CD4-positive, alpha-beta T cell (primary cell): ENCODE results near the gene PDXK. TPM values are rescaled to one million over a fixed set of nuclear protein-coding genes. Genes with fewer than 3 reads are reported as not detected.

ENCODE experiments used
- ATAC-seq: fragments of 200-7000 bp; cut with Tn5 transposase; one replicate; pipeline ENCODE4 v1.10.0; 2022; ENCODE audit warnings: mild to moderate bottlenecking; ENCODE audit not compliant: poor library complexity
- CTCF ChIA-PET: fragments of 350-600 bp; sonication (Branson Sonifier 250); formaldehyde crosslinking; loops from one replicate; lab custom pipeline; 2021; ENCODE audit warnings: antibody characterized with exemption, inconsistent platforms; lab: Charles Lee
- POLR2A ChIA-PET: fragments of 350-600 bp; sonication (Branson Sonifier 250); formaldehyde crosslinking; loops from one replicate; lab custom pipeline; 2021; ENCODE audit warnings: antibody characterized with exemption, inconsistent platforms; lab: Charles Lee
- DNase-seq, 14 experiments: peaks; one replicate each; pipeline ENCODE4 v3.0.0-alpha.2; 2013 to 2020; ENCODE audit warnings: mixed read lengths in 2 of 14
- H3K27ac ChIP-seq, 2 donors: one replicate each; pipeline versions ENCODE4 v1.5.1 to v1.7.0; 2013; ENCODE audit warnings: low read length in 2 of 2, low read depth in 1 of 2, mild to moderate bottlenecking in 1 of 2
- H3K27me3 ChIP-seq, 2 experiments: 1 replicate in 1 of 2; 2 replicates in 1 of 2; pipeline versions ENCODE4 v1.6.1 to v1.7.0; 2013; ENCODE audit warnings: low read length in 2 of 2, control low read depth in 1 of 2, mild to moderate bottlenecking in 1 of 2, moderate library complexity in 1 of 2; ENCODE audit not compliant: insufficient read depth in 2 of 2, control insufficient read depth in 1 of 2
- H3K36me3 ChIP-seq: one replicate; pipeline ENCODE4 v1.6.1; 2013; ENCODE audit warnings: low read length, control low read depth; ENCODE audit not compliant: insufficient read depth
- H3K4me1 ChIP-seq: one replicate; pipeline ENCODE4 v1.6.1; 2013; ENCODE audit warnings: low read length, control low read depth; ENCODE audit not compliant: insufficient read depth
- H3K4me3 ChIP-seq: one replicate; pipeline ENCODE4 v1.5.1; 2013; ENCODE audit warnings: mild to moderate bottlenecking, low read length, moderate library complexity
- H3K9me3 ChIP-seq, 2 experiments: 1 replicate in 1 of 2; 2 replicates in 1 of 2; pipeline versions ENCODE4 v1.6.1 to v1.7.0; 2013; ENCODE audit warnings: low read length in 2 of 2, mild to moderate bottlenecking in 2 of 2, control low read depth in 1 of 2, moderate library complexity in 1 of 2; ENCODE audit not compliant: control insufficient read depth in 1 of 2, insufficient read depth in 1 of 2
- H3K27ac Mint-ChIP-seq: one replicate; pipeline ENCODE4 v1.8.0; 2020; ENCODE audit warnings: mixed read lengths
- H3K27me3 Mint-ChIP-seq: one replicate; pipeline ENCODE4 v1.8.0; 2021; ENCODE audit warnings: mixed read lengths
- H3K36me3 Mint-ChIP-seq: one replicate; pipeline ENCODE4 v1.8.0; 2021; ENCODE audit warnings: low read depth, mixed read lengths
- H3K4me1 Mint-ChIP-seq: one replicate; pipeline ENCODE4 v1.8.0; 2021; ENCODE audit warnings: low read depth, mixed read lengths
- H3K4me3 Mint-ChIP-seq: one replicate; pipeline ENCODE4 v1.8.0; 2020; ENCODE audit warnings: mild to moderate bottlenecking, mixed read lengths
- H3K9me3 Mint-ChIP-seq: one replicate; pipeline ENCODE4 v1.8.0; 2020; ENCODE audit warnings: mixed read lengths
- intact Hi-C, 2 experiments: fragments of 100-400 bp; cut with DNase I in 1 of 2; cut with micrococcal nuclease in 1 of 2; formaldehyde crosslinking; loops; one replicate each; pipeline versions ENCODE4 v1.15.1 to v1.9.0; 2023 to 2025; cut with DNase I, micrococcal nuclease
- total RNA-seq, 174 experiments: library from RNA in 2 of 174; stranded (reverse) in 2 of 174; gene quantifications; one replicate each; pipeline ENCODE4 v1.2.3 and lab custom pipeline; 2021 to 2026
- TF ChIP-seq, protein P1 (sequence below): fragments of 200-600 bp; IDR thresholded peaks from one replicate; pipeline ENCODE4 v1.8.0; 2022; ENCODE audit warnings: antibody characterized with exemption, mild to moderate bottlenecking

Gene PDXK
- total RNA-seq, 2 experiments from 2014 or later, result 74.8 to 77.0 TPM

DNA sequence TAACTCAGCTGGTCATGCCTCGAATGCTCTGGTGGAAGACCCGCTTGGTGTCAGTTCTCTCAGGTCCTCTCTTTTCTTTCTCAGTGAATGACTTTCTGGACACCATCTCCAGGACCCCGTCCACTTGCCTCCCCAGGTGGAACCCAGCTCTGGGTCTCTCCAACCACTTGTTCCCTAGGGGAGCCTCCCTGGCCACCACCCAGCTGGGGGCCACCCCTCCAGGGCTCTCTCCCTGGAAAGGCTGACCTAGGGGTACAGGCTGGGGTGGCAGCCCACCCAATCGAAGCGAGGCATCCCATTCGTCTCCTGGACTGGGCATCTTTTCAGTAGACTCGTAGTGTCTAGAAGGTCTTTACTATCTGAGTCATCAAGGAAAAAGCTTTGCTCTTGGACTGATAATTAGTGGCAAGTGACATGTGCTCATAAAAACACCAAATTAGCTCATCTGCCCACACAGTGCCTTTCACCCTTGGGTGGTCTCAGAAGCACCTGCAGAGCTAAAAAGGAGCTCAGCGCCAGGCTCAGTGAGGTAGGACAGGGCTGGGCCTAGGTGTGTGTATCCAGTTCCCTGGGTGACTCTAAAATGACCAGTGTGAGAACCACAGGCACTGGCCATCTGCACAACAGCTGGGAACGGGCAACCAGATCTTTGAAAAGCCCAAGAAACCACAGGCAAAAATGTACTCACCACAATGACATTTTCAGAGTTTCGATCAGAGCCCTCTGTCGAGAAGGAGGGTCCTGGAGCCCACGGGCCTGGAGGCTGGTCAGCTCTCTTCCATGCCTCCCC is 2.4 kb upstream of the PDXK start:
- ATAC-seq (no peak), DNase-seq (no peak)
- Mint-ChIP-seq H3K4me1 (peaks cover 17% of the 10 kb centered on the region), H3K36me3 (peaks cover 3% of the 10 kb centered on the region), H3K9me3 (no peaks in the 10 kb centered on the region), H3K4me3 (peak overlapping the region; percentile 74), H3K27me3 (no peaks in the 10 kb centered on the region), H3K27ac (no peak overlapping the region)
- Histone ChIP-seq H3K9me3 (no peaks in the 10 kb centered on the region), H3K4me1 (peaks cover 28% of the 10 kb centered on the region), H3K27me3 (no peaks in the 10 kb centered on the region), H3K36me3 (no peaks in the 10 kb centered on the region), H3K4me3 (no peak overlapping the region), H3K27ac (no peak overlapping the region)
- intact Hi-C loops, result no loop called here
- ChIA-PET POLR2A (interaction anchor here (0.5 kb wide), 1 partner anchor 742 kb away, joined by 3 read pairs; the partner anchor contains the start of gene PKNOX1), CTCF (no interaction called here)
- TF ChIP-seq, protein P1, sequence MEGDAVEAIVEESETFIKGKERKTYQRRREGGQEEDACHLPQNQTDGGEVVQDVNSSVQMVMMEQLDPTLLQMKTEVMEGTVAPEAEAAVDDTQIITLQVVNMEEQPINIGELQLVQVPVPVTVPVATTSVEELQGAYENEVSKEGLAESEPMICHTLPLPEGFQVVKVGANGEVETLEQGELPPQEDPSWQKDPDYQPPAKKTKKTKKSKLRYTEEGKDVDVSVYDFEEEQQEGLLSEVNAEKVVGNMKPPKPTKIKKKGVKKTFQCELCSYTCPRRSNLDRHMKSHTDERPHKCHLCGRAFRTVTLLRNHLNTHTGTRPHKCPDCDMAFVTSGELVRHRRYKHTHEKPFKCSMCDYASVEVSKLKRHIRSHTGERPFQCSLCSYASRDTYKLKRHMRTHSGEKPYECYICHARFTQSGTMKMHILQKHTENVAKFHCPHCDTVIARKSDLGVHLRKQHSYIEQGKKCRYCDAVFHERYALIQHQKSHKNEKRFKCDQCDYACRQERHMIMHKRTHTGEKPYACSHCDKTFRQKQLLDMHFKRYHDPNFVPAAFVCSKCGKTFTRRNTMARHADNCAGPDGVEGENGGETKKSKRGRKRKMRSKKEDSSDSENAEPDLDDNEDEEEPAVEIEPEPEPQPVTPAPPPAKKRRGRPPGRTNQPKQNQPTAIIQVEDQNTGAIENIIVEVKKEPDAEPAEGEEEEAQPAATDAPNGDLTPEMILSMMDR, result no peak

DNA sequence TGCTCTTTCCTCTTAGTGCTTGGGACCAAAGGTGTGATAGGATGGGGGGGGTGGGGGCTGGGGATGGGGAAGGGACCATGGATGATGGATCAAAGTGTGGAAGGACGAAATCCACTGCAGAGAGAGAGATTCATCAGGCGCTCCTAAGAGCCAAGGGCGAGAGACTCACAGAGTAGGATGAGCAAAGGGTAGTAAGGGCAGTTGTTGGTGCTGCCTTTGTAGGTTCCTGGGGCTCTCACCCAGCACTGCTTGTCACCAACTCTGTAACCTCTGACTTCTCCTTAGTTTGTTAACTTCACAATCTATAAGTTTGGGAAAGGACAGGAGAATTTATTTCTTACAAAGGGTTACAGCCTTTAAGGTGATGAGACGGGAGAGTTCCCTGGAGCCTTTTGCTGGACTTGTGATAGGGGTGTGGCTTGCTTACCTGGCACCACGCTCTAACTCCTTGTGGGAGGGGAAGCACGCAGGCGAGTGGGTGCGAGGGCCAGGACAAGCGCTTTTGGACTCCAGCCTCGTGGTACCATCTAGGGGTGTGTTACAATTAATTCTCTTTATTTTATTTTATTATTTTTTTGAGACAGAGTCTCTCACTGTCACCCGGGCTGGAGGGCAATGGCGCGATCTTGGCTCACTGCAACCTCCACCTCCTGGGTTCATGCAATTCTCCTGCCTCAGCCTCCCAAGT is 1.6 kb upstream of the PDXK start:
- CTCF ChIA-PET, result no interaction called here
- ATAC-seq, result no peak
- peaks cover 3% of the 10 kb centered on the region for H3K36me3 Mint-ChIP-seq
- DNase-seq, result no peak
- H3K27ac Mint-ChIP-seq, result peak overlapping the region; percentile 86
- peaks cover 24% of the 10 kb centered on the region for H3K4me1 Mint-ChIP-seq
- H3K4me3 Mint-ChIP-seq, result peak overlapping the region; percentile 94
- peaks cover 35% of the 10 kb centered on the region for H3K4me1 ChIP-seq
- H3K27ac ChIP-seq, result no peak overlapping the region
- TF ChIP-seq, protein P1, result no peak
- intact Hi-C loops, result no loop called here
- no peaks in the 10 kb centered on the region for H3K27me3 Mint-ChIP-seq
- H3K36me3 ChIP-seq, result no peaks in the 10 kb centered on the region
- no peaks in the 10 kb centered on the region for H3K9me3 Mint-ChIP-seq
- POLR2A ChIA-PET, result interaction anchor here (0.5 kb wide), 1 partner anchor 743 kb away, joined by 3 read pairs; the partner anchor contains the start of gene PKNOX1
- no peaks in the 10 kb centered on the region for H3K27me3 ChIP-seq
- no peaks in the 10 kb centered on the region for H3K9me3 ChIP-seq
- H3K4me3 ChIP-seq, result no peak overlapping the region

DNA sequence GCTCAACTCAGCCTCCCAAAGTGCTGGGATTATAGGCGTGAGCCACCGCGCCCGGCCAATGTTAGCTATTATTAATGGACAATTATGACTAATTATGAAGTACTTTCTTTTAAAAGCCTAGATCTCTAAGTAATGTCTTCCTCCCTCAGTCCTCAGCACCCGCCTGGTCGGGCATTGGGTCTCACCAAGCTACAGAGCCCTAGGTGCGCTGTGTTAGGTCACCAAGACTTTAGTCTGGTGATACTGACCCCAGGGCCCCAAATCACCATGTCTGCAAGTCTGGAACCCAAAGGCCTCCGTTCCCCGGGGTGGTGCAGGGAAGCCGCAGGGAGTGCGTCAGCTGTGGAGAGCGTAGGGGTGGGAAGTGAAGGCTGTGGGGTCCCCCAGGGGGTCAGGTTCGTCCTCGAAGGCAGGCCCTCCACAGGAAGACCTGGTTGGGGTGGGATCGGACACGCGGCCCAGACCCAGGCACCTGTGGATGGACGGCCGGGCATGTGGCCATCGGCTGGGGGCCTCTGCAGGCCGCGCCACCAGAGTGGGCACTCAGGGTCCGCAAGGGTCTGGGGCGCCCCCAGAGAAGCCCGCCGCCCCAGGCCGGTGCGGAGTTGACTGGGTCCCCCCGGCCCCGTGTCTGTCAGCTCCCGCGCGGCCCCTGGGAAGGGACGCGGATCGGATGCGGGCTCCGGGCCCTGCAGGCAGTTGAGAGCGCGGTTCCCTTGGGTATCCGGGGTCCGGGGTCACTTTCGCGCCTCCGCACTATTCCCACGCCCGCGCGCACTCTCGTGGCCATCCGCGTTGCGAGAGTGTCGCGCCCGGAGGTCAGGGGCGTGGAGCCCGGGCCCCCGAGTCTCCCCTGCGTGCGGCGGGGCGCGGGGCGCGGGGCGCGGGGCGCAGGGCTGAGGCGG is 710 bp upstream of the PDXK start:
- Mint-ChIP-seq H3K4me3 (peak overlapping the region; percentile 94), H3K36me3 (peaks cover 3% of the 10 kb centered on the region), H3K27ac (peak overlapping the region; percentile 86), H3K27me3 (no peaks in the 10 kb centered on the region), H3K4me1 (peaks cover 28% of the 10 kb centered on the region), H3K9me3 (no peaks in the 10 kb centered on the region)
- no peak overlapping the region for H3K27ac ChIP-seq
- no peaks in the 10 kb centered on the region for H3K36me3 ChIP-seq
- ChIA-PET CTCF (no interaction called here), POLR2A (interaction anchor here (0.5 kb wide), 1 partner anchor 21 kb away, joined by 3 read pairs; no protein-coding TSS in a partner anchor)
- no peaks in the 10 kb centered on the region for H3K9me3 ChIP-seq
- intact Hi-C loops, result loop anchor here in 1 of 2 experiments (2.0 kb wide), 1 partner anchor 15 kb away; no protein-coding TSS in a partner anchor
- DNase-seq (peak in 1 of 14 experiments; percentile 42), ATAC-seq (no peak)
- peaks cover 38% of the 10 kb centered on the region for H3K4me1 ChIP-seq
- TF ChIP-seq, protein P1, result no peak
- H3K27me3 ChIP-seq, result no peaks in the 10 kb centered on the region
- peak overlapping the region; percentile 48 for H3K4me3 ChIP-seq
